ENCODE measurements around the gene CISD3. TPM values are rescaled to one million over a fixed set of nuclear protein-coding genes. Genes with fewer than 3 reads are reported as not detected.

CISD3 gene
- total RNA-seq, 2 experiments from 2014 or later = 4.7 to 5.7 TPM

DNA sequence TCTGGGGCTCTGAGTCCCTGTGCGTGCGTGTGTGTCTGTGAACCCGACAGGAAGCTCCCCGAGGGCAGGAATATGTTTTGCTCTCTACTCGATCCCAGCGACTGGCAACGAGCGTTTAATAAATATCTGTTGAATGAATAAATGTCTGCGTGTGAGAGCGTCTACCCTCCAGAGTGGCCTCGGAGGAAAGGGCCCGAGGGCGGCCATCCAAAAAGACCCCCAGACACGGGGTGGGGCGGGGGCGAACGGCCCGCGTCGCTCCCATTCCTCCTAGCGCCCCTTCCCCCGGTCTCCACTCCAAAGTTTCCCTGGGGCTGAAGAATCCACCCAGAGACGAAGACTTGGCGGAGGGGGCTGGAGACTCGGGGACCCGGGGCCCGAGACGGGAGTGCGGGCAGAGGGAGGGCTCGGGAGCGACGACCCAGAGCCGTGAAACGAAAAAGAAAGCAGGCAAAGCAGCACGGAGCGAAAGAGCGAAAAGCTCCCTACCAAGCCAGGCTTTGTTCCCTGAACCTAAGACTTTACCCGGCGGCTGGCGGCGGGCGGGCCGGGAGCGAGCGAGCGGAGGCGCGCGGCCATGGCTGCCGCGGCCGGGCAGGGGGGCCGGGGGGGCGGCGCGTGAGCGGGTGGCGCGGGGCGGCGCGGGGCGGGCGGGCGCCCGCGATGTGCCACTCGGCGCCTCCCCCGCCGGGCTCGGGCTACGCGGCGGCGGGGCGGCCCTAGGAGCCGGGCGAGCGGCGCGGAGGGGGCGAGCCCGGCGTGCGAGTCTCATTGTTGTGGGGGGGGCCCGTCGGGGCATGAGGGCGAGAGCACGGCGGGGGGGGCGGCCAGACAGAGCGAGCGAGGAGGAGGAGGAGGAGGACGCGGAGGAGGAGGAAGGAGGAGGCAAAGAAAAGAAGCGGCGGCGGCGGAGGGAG lies 25.3 kb upstream of the CISD3 start, which contains the start of gene MLLT6:
TSS of gene MLLT6 (plus strand) at position 668 of the 917 bp plus-strand sequence. CDS start 360 bp downstream, outside the sequence.
- peaks cover 68% of the 10 kb centered on the region for H3K36me3 Mint-ChIP-seq (ENCODE audit: low read depth)
- TF ChIP-seq, protein P1, sequence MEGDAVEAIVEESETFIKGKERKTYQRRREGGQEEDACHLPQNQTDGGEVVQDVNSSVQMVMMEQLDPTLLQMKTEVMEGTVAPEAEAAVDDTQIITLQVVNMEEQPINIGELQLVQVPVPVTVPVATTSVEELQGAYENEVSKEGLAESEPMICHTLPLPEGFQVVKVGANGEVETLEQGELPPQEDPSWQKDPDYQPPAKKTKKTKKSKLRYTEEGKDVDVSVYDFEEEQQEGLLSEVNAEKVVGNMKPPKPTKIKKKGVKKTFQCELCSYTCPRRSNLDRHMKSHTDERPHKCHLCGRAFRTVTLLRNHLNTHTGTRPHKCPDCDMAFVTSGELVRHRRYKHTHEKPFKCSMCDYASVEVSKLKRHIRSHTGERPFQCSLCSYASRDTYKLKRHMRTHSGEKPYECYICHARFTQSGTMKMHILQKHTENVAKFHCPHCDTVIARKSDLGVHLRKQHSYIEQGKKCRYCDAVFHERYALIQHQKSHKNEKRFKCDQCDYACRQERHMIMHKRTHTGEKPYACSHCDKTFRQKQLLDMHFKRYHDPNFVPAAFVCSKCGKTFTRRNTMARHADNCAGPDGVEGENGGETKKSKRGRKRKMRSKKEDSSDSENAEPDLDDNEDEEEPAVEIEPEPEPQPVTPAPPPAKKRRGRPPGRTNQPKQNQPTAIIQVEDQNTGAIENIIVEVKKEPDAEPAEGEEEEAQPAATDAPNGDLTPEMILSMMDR (IDR thresholded peaks at IDR 0.05) = no peak
- DNase-seq (peak; percentile 66 to 93 (median 78)), ATAC-seq (ENCODE audit: poor library complexity) (peak; percentile 60)
- ChIA-PET CTCF (interaction anchor here (0.7 to 1.9 kb wide), 4 partner anchors 22 to 30 kb away, joined by 3 to 8 read pairs (median 4); no protein-coding TSS in a partner anchor), POLR2A (interaction anchor here (0.6 to 7.0 kb wide), 24 partner anchors 9 to 448 kb away, joined by 3 to 180 read pairs (median 4); partner anchors contain the start of genes CISD3, LASP1, PIP4K2B and PSMB3)
- H3K4me3 ChIP-seq (ENCODE audit: low read length) = peak within 1 kb of the TSS; percentile 94
- no peaks in the 10 kb centered on the region for H3K27me3 Mint-ChIP-seq
- H3K27ac ChIP-seq (ENCODE audit: low read depth in 1 of 2, low read length in 2 of 2) = peak within 1 kb of the TSS; percentile 79 to 97
- peaks cover 22% of the 10 kb centered on the region for H3K36me3 ChIP-seq (ENCODE audit: insufficient read depth, low read length)
- H3K9me3 ChIP-seq (ENCODE audit: control insufficient read depth in 1 of 2, insufficient read depth in 1 of 2, low read length in 2 of 2) = no peaks in the 10 kb centered on the region
- H3K27me3 ChIP-seq (ENCODE audit: control insufficient read depth in 1 of 2, insufficient read depth in 2 of 2, low read length in 2 of 2) = no peaks in the 10 kb centered on the region
- no peaks in the 10 kb centered on the region for H3K9me3 Mint-ChIP-seq
- peak within 1 kb of the TSS; percentile 98 for H3K4me3 Mint-ChIP-seq
- peaks cover 60% of the 10 kb centered on the region for H3K4me1 Mint-ChIP-seq (ENCODE audit: low read depth)
- peak within 1 kb of the TSS; percentile 88 for H3K27ac Mint-ChIP-seq
- intact Hi-C loops (cut with DNase I, micrococcal nuclease) = loop anchor here (2.0 kb wide), 1 partner anchor 48 kb away; the partner anchor contains the start of gene PSMB3 (in 2 of the 2)
- H3K4me1 ChIP-seq (ENCODE audit: insufficient read depth, low read length) = peaks cover 83% of the 10 kb centered on the region

DNA sequence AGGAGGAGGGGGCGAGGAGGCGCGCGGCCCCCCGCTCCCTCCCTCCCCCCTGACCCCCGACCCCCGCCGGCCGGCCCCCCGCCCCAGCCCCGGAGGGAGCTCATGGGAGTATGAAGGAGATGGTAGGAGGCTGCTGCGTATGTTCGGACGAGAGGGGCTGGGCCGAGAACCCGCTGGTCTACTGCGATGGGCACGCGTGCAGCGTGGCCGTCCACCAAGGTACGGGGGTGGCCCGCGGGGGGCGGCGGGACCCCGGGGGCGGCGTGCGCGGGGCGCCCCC lies 24.7 kb upstream of the CISD3 start:
- ChIA-PET POLR2A (interaction anchor here (1.0 to 7.0 kb wide), 17 partner anchors 10 to 448 kb away, joined by 3 to 180 read pairs (median 7); partner anchors contain the start of genes CISD3, LASP1, PIP4K2B and PSMB3), CTCF (interaction anchor here (0.7 to 1.9 kb wide), 5 partner anchors 22 to 30 kb away, joined by 3 to 8 read pairs (median 3); no protein-coding TSS in a partner anchor)
- Histone ChIP-seq H3K4me3 (ENCODE audit: low read length) (peak overlapping the region; percentile 94), H3K36me3 (ENCODE audit: insufficient read depth, low read length) (peaks cover 28% of the 10 kb centered on the region), H3K4me1 (ENCODE audit: insufficient read depth, low read length) (peaks cover 86% of the 10 kb centered on the region), H3K27me3 (ENCODE audit: control insufficient read depth in 1 of 2, insufficient read depth in 2 of 2, low read length in 2 of 2) (no peaks in the 10 kb centered on the region), H3K9me3 (ENCODE audit: control insufficient read depth in 1 of 2, insufficient read depth in 1 of 2, low read length in 2 of 2) (no peaks in the 10 kb centered on the region), H3K27ac (ENCODE audit: low read depth in 1 of 2, low read length in 2 of 2) (peak overlapping the region in 1 of 2 donors; percentile 74)
- DNase-seq (no peak), ATAC-seq (ENCODE audit: poor library complexity) (peak; percentile 1)
- peak overlapping the region; percentile 98 for H3K4me3 Mint-ChIP-seq
- TF ChIP-seq, protein P1 (IDR thresholded peaks at IDR 0.05) = no peak
- intact Hi-C loops (cut with DNase I, micrococcal nuclease) = loop anchor here (2.0 kb wide), 1 partner anchor 47 kb away; the partner anchor contains the start of gene PSMB3 (in 2 of the 2)
- H3K27ac Mint-ChIP-seq = peak overlapping the region; percentile 88
- no peaks in the 10 kb centered on the region for H3K27me3 Mint-ChIP-seq
- H3K36me3 Mint-ChIP-seq (ENCODE audit: low read depth) = peaks cover 73% of the 10 kb centered on the region
- no peaks in the 10 kb centered on the region for H3K9me3 Mint-ChIP-seq
- H3K4me1 Mint-ChIP-seq (ENCODE audit: low read depth) = peaks cover 66% of the 10 kb centered on the region

DNA sequence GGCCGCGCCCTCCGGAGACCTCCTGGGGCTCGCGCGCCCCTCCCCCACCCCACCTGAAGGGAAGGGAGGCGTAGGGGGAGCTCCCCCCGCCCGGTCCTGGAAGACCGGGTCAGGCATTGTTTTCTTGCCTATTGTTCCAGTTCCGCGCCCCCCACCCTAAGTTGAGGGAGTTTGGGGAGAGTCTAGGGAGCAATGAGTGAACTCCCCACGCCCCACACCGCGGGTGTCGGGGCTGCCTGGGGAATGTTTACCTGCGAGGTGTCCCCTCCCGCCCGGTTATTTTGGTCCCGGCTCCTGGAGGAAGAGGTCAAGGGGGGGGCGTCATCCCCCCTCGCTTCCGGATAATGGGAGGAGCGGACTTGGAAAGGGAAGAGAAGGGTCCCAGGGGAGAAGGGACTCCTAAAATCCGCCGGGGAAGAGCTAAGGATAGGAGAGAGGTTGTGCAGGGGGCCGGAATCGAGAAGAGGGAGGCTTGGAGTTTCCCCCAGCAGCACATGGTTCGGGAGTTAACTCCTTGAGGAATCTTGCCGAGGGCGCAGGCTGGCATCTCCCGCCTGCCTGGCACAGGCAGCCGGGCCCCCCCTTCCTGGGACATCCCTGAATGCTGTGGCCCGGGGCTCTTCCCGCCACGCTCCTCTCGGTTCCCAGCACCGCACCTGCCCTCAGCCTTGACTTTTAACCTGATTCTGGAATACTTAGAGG lies 24.2 kb upstream of the CISD3 start:
- H3K4me3 Mint-ChIP-seq = peak overlapping the region; percentile 98
- Histone ChIP-seq H3K36me3 (ENCODE audit: insufficient read depth, low read length) (peaks cover 33% of the 10 kb centered on the region), H3K4me1 (ENCODE audit: insufficient read depth, low read length) (peaks cover 82% of the 10 kb centered on the region), H3K9me3 (ENCODE audit: control insufficient read depth in 1 of 2, insufficient read depth in 1 of 2, low read length in 2 of 2) (no peaks in the 10 kb centered on the region), H3K27me3 (ENCODE audit: control insufficient read depth in 1 of 2, insufficient read depth in 2 of 2, low read length in 2 of 2) (no peaks in the 10 kb centered on the region), H3K4me3 (ENCODE audit: low read length) (peak overlapping the region; percentile 94), H3K27ac (ENCODE audit: low read depth in 1 of 2, low read length in 2 of 2) (peak overlapping the region; percentile 72 to 74)
- ChIA-PET POLR2A (interaction anchor here (1.0 to 7.0 kb wide), 12 partner anchors 11 to 447 kb away, joined by 3 to 180 read pairs (median 6); partner anchors contain the start of genes CISD3, EPOP, LASP1 and PIP4K2B), CTCF (interaction anchor here (0.9 to 1.8 kb wide), 7 partner anchors 22 to 47 kb away, joined by 3 to 10 read pairs (median 3); partner anchors contain the start of gene PSMB3)
- no peaks in the 10 kb centered on the region for H3K27me3 Mint-ChIP-seq
- peaks cover 78% of the 10 kb centered on the region for H3K36me3 Mint-ChIP-seq (ENCODE audit: low read depth)
- TF ChIP-seq, protein P1 (IDR thresholded peaks at IDR 0.05) = no peak
- peaks cover 69% of the 10 kb centered on the region for H3K4me1 Mint-ChIP-seq (ENCODE audit: low read depth)
- intact Hi-C loops (cut with DNase I, micrococcal nuclease) = loop anchor here (1.0 to 2.0 kb wide), 2 partner anchors 22 to 47 kb away; partner anchors contain the start of gene PSMB3 (in 2 of the 2)
- peak overlapping the region; percentile 88 for H3K27ac Mint-ChIP-seq
- peak in 6 of 14 experiments; percentile 25 to 60 (median 38) for DNase-seq
- ATAC-seq (ENCODE audit: poor library complexity) = no peak
- no peaks in the 10 kb centered on the region for H3K9me3 Mint-ChIP-seq

Measured in CD4-positive, alpha-beta T cell (primary cell).